GM10266 (cell line): ENCODE data around the gene TMSB10.
A peak's percentile ranks its signal among the peaks of the same experiment; 100 is the strongest.
"Not testable (repeated sequence)": the region's sequence is repeated elsewhere in the genome, so short reads cannot be mapped to it uniquely, and the experiment has no call there.

Source experiments
- DNase-seq: peaks from one replicate; pipeline ENCODE4 v3.0.0; 2012; ENCODE audit errors: extremely low spot score
- TF ChIP-seq, protein P1 (sequence below): IDR thresholded peaks from 2 replicates; pipeline ENCODE4 v1.5.1; 2012; ENCODE audit warnings: mild to moderate bottlenecking, low read depth; ENCODE audit not compliant: control insufficient read depth, insufficient read depth; ENCODE audit errors: missing control alignments

Gene TMSB10

DNA sequence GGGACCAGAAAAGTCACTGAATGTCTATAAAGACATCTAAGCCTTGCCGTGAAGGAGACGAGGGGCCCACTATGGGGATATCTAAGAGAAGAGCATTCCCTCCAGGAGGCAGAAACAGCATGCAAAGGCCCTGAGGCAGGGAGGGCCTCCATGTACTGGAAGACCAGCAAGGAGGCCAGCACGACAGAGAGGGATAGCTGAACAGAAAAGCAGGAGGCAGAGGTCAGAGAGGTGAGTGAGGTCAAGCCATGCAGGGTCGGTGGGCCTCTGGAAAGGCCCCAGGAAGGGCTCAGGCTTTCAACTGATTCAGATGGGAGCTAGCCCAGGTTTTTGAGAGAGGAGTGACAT lies 30.3 kb upstream of the TMSB10 start:
- TF ChIP-seq, protein P1, sequence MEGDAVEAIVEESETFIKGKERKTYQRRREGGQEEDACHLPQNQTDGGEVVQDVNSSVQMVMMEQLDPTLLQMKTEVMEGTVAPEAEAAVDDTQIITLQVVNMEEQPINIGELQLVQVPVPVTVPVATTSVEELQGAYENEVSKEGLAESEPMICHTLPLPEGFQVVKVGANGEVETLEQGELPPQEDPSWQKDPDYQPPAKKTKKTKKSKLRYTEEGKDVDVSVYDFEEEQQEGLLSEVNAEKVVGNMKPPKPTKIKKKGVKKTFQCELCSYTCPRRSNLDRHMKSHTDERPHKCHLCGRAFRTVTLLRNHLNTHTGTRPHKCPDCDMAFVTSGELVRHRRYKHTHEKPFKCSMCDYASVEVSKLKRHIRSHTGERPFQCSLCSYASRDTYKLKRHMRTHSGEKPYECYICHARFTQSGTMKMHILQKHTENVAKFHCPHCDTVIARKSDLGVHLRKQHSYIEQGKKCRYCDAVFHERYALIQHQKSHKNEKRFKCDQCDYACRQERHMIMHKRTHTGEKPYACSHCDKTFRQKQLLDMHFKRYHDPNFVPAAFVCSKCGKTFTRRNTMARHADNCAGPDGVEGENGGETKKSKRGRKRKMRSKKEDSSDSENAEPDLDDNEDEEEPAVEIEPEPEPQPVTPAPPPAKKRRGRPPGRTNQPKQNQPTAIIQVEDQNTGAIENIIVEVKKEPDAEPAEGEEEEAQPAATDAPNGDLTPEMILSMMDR: no peak
- no peak for DNase-seq

DNA sequence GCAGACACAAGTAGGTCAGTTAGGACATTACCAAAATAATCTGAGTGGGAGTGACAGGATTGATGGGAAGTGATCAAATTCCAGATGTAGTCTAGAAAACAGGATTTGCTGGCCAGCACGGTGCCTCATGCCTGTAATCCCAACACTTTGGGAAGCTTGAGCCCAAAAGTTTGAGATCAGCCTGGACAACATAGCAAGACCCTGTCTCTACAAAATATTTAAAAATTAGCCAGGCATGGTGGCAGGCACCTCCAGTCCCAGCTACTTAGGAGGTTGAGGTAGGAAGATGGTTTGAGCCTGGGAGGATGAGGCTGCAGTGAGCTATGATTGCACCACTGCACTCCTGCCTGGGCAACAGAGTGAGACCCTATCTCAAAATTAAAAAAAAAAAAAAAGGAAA lies 29.8 kb upstream of the TMSB10 start:
- not testable (repeated sequence) for DNase-seq

GRCh38 chr2:84876369-84876768 lies 29.1 kb upstream of the TMSB10 start:
- TF ChIP-seq, protein P1: no peak
- DNase-seq: no peak

- TF ChIP-seq, protein P1: no peak
- DNase-seq: no peak
Observed at GRCh38 chr2:84878459-84878858, 27.0 kb upstream of the TMSB10 start.

DNA sequence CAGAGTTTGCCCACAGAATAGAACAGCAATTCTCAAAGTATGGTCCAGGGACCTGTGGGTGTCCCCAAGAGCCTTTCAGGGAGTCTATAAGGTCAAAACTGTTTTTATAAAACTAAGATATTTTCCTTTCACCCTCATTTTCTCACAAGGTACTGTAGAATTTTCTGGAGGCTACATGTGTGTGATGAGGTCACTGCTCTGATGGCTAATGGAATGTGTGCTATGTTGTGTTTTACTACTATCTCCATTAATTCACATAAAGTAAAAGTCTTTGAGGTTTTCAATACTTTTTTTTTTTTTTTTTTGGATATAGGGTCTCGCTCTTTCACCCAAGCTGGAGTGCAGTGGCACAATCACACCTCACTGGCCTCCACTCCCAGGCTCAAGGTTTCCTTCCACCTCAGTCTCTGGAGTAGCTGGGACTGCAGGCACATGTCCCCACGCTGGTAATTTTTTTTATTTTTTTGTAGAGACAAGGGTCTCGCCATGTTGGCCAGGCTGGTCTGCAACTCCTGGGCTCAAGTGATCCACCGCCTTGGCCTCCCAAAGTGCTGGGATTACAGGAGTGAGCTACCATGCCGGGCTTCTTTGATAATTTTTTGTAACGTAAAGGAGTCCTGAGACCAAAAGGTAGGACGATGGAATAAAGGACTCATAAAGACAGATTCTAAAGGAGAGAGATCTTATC lies 26.4 kb upstream of the TMSB10 start:
- no peak for DNase-seq
- TF ChIP-seq, protein P1: no peak

GRCh38 chr2:84879584-84880394 lies 25.7 kb upstream of the TMSB10 start:
- TF ChIP-seq, protein P1: no peak
- DNase-seq: peak; percentile 52

- TF ChIP-seq, protein P1: no peak
- DNase-seq: no peak
Observed at GRCh38 chr2:84880395-84880644, 25.1 kb upstream of the TMSB10 start.
